GM12864 (cell line): ENCODE results near the gene TUBB1.

Source experiments
- DNase-seq: peaks from one replicate; pipeline ENCODE4 v3.0.0-alpha.2; 2011; ENCODE audit warnings: low read depth
- H3K4me3 ChIP-seq: 2 replicates; pipeline ENCODE4 v1.5.1; 2011; ENCODE audit warnings: mild to moderate bottlenecking, low read depth, low read length, control low read depth
- TF ChIP-seq, protein P1 (sequence below): IDR thresholded peaks from 2 replicates; pipeline ENCODE4 v1.5.1; 2011; ENCODE audit warnings: low read depth, mild to moderate bottlenecking, moderate library complexity, low read length, control low read depth, inconsistent platforms; ENCODE audit errors: missing control alignments

Gene TUBB1

DNA sequence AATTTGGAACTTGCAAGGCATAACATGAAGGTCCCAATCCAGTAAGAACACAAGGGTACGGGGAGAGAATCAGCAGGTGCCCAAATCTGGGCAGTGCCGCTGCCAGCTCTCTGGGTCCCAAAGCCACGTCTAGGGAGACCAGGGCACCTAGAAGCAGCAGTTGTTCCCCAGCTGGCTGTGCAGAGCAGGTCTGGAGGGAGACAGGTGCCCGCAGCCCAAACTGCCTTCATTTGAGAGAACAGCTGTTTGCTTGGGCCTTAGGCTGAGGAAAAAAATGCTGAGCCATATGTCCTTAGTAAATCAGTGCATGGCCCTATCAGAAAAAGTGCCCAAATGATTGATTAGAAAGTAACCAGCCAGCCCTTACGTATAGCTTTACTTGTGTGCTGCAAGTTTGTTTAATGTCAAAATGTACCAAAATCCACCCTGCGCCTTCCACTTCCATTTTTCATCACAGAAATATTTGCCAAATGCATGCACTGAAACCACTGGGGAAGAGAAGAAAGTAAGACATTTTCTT lies 32.5 kb downstream of the TUBB1 start:
- H3K4me3 ChIP-seq: no peak overlapping the region
- TF ChIP-seq, protein P1, sequence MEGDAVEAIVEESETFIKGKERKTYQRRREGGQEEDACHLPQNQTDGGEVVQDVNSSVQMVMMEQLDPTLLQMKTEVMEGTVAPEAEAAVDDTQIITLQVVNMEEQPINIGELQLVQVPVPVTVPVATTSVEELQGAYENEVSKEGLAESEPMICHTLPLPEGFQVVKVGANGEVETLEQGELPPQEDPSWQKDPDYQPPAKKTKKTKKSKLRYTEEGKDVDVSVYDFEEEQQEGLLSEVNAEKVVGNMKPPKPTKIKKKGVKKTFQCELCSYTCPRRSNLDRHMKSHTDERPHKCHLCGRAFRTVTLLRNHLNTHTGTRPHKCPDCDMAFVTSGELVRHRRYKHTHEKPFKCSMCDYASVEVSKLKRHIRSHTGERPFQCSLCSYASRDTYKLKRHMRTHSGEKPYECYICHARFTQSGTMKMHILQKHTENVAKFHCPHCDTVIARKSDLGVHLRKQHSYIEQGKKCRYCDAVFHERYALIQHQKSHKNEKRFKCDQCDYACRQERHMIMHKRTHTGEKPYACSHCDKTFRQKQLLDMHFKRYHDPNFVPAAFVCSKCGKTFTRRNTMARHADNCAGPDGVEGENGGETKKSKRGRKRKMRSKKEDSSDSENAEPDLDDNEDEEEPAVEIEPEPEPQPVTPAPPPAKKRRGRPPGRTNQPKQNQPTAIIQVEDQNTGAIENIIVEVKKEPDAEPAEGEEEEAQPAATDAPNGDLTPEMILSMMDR: no peak
- no peak for DNase-seq

DNA sequence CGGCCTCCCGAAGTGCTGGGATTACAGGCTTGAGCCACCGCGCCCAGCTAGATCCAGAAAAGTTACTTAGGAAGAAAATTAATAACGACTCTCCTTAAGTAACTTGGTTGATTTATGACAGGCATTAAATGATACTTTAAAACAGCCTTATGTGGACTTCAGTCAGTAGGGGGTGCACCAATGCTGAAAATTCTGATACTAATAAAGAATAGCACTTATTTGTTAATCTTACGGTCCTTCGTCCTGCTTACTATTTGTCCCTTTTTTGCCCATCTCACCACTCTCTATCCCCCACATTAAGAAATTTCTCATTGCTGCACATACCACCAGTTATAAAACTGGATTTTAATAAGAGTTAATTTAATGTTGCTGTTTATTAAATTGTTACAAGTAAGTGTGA lies 36.1 kb downstream of the TUBB1 start:
- no peak for DNase-seq
- H3K4me3 ChIP-seq: no peak overlapping the region
- TF ChIP-seq, protein P1: peak; percentile 38

- DNase-seq: no peak
- no peak overlapping the region for H3K4me3 ChIP-seq
- TF ChIP-seq, protein P1: no peak
These were observed 42.9 kb downstream of the TUBB1 start for GRCh38 chr20:59062081-59062480.

DNA sequence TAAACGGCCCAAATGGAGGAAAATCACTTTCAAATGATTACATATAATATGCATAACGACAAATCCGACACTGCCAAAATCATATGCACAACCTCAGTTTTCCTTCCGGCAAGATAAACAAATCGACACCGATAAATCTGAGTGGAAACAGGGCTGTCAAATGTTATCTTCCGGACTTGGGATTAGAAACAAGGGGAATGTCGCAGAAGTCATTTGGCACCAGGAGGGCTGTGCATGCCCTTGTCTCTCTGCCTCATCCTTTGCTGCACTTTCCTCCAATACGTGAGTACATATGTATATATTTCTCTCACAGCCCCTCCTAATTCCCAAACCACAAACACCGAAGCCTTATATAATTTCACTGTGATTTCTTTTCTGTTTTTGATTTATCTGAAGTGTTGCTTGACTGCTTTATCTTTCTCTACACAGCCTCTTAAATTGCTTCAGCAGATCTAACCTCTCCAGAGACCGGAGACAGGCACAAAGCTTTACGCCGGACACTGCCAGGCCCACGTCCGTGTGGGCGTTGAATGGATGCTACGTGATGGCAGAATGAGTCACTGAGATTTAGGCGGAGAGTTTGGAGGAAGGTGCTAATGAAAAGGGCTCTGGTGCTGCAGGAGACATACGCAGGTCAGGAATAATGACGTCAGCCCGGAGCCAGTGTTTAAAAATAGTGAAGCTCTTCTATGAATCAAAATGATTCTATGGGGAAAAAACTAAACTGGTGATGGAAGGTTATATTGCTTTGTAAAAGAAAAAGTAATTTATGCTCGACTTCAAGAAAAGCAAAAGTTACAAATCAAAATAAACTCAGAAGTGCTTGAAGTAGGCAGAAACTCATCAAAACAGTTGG lies 44.4 kb downstream of the TUBB1 start:
- TF ChIP-seq, protein P1: no peak
- H3K4me3 ChIP-seq: no peak overlapping the region

GRCh38 chr20:59064214-59064722 lies 45.0 kb downstream of the TUBB1 start:
- DNase-seq: no peak
- TF ChIP-seq, protein P1: no peak
- H3K4me3 ChIP-seq: no peak overlapping the region

More for the DNA sequence above, 44.4 kb downstream of the TUBB1 start:
- DNase-seq: no peak

DNA sequence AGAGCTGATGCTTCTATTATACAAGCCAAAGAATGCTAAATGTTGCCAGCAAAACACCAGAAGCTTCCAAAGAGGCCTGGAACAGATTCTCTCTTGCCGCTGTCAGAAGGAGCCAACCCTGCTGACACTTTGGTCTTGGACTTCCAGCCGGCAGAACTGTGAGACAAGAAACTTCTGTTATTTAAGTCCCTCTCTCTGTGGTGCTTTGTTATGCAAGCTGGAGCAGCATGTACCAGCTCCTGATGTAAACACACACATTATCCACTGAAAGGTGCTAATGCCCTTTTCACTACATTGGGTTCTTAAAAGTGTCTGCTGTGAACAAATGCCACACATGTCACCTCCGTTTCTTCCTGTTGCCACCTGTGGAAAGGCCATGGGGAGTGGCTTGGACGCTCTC lies 49.3 kb downstream of the TUBB1 start:
- DNase-seq: no peak
- H3K4me3 ChIP-seq: no peak overlapping the region
- TF ChIP-seq, protein P1: no peak

DNA sequence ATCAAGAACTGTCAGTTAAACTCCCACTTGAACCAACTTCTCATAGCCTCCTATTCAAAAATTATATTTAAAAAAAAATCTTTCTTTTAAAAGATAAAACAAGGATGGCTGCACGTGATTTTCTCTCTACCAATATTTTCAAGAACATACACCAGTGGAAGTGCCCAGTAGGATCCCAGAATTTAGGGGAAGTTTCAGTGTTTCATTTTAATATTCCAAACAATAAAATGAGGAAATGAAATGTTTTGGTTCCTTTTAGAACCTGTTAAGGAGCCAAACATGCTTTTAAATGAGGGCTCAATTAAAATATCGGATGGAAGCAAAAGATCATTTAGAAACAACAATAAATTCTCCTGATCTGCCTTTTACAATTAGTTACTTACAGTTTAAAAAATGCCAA lies 49.8 kb downstream of the TUBB1 start:
- DNase-seq: no peak

More for the DNA sequence above, 49.8 kb downstream of the TUBB1 start:
- TF ChIP-seq, protein P1: no peak
- no peak overlapping the region for H3K4me3 ChIP-seq
